NCI-H510A treated with DMSO at 0.1 percent for 48 hours (cell line): Measurements from ENCODE around the gene RAET1E.
"Not testable (repeated sequence)": the region's sequence is repeated elsewhere in the genome, so short reads cannot be mapped to it uniquely, and the experiment has no call there.

Source experiments
- DNase-seq: peaks from one replicate; lab custom pipeline; 2025; lab: John Stamatoyannopoulos, UW

RAET1E gene

GRCh38 chr6:149862424-149862738 lies 35.5 kb downstream of the RAET1E start:
- not testable (repeated sequence) for DNase-seq

- no peak for DNase-seq
Measured at GRCh38 chr6:149861603-149862423, 36.1 kb downstream of the RAET1E start.

- peak; percentile 18 for DNase-seq
Measured at GRCh38 chr6:149860834-149861602, 36.9 kb downstream of the RAET1E start.

GRCh38 chr6:149860513-149860833 lies 37.4 kb downstream of the RAET1E start:
- DNase-seq, result no peak

- DNase-seq, result no peak
Measured at GRCh38 chr6:149859938-149860337, 38.0 kb downstream of the RAET1E start.

GRCh38 chr6:149859368-149859767 lies 38.5 kb downstream of the RAET1E start:
- no peak for DNase-seq

- DNase-seq, result no peak
Measured at GRCh38 chr6:149857541-149857940, 40.4 kb downstream of the RAET1E start.

GRCh38 chr6:149856256-149856994 lies 41.5 kb downstream of the RAET1E start:
- DNase-seq, result no peak

- DNase-seq, result peak; percentile 25
Measured at GRCh38 chr6:149855741-149856140, 42.2 kb downstream of the RAET1E start.

GRCh38 chr6:149855040-149855654 lies 42.8 kb downstream of the RAET1E start:
- DNase-seq, result no peak

GRCh38 chr6:149854532-149854931 lies 43.4 kb downstream of the RAET1E start:
- DNase-seq, result no peak

- DNase-seq, result not testable (repeated sequence)
Measured at GRCh38 chr6:149854017-149854416, 43.9 kb downstream of the RAET1E start.

GRCh38 chr6:149852881-149853280 lies 45.0 kb downstream of the RAET1E start:
- no peak for DNase-seq

GRCh38 chr6:149852180-149852579 lies 45.7 kb downstream of the RAET1E start:
- DNase-seq, result peak; percentile 53

- DNase-seq, result no peak
Measured at GRCh38 chr6:149851461-149852110, 46.3 kb downstream of the RAET1E start.

- DNase-seq, result not testable (repeated sequence)
Measured at GRCh38 chr6:149848343-149848742, 49.6 kb downstream of the RAET1E start.
